Neural progenitor cell (in vitro differentiated cells): ENCODE data around the gene LRP1B.

Experiments used
- EZH2 ChIP-seq: fragments of 200-600 bp; sonication (generic); IDR thresholded peaks from 2 replicates; pipeline ENCODE4 v1.6.1; 2017; ENCODE audit warnings: antibody characterized with exemption, mild to moderate bottlenecking, moderate library complexity
- EZH2phosphoT487 ChIP-seq: fragments of 200-600 bp; sonication (generic); IDR thresholded peaks from 2 replicates; pipeline ENCODE4 v1.6.1; 2017; ENCODE audit warnings: antibody characterized with exemption
- TF ChIP-seq, protein P1 (sequence below): fragments of 200-600 bp; sonication (generic); IDR thresholded peaks from 2 replicates; pipeline ENCODE4 v1.5.1; 2017; ENCODE audit warnings: antibody characterized with exemption, mild to moderate bottlenecking

DNA sequence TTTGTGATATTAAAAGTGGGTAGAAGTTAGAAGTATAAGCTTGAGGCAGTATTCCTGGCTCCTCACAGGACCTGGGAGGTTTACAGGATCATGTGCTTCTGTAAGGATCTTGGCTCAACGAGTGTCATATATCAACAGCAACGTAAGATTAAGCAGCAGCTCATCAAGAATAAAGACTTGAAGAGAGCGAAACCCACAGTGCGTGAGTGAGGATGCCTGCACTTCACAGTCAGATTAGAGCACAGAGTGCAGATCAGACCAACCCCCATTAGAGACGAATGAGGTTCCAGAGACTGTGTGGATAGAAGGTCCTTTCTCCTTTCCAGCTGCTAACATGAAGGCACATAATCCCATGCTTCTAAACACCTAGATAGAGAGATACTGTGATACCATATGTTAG, 1693.9 kb downstream of the LRP1B start:
- TF ChIP-seq, protein P1, sequence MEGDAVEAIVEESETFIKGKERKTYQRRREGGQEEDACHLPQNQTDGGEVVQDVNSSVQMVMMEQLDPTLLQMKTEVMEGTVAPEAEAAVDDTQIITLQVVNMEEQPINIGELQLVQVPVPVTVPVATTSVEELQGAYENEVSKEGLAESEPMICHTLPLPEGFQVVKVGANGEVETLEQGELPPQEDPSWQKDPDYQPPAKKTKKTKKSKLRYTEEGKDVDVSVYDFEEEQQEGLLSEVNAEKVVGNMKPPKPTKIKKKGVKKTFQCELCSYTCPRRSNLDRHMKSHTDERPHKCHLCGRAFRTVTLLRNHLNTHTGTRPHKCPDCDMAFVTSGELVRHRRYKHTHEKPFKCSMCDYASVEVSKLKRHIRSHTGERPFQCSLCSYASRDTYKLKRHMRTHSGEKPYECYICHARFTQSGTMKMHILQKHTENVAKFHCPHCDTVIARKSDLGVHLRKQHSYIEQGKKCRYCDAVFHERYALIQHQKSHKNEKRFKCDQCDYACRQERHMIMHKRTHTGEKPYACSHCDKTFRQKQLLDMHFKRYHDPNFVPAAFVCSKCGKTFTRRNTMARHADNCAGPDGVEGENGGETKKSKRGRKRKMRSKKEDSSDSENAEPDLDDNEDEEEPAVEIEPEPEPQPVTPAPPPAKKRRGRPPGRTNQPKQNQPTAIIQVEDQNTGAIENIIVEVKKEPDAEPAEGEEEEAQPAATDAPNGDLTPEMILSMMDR, result no peak
- TF ChIP-seq EZH2 (no peak), EZH2phosphoT487 (no peak)
